Measurements from ENCODE around the gene KIF3C.

- TF ChIP-seq CTCF (IDR thresholded peaks at IDR 0.05) (no peak), POLR2A (IDR thresholded peaks at IDR 0.05) (no peak)
These were observed 9.7 kb upstream of the KIF3C start for GRCh38 chr2:25991965-25992364.

All from thyroid gland (tissue), 4 donors.